ENCODE data around the gene ZNF276.

ZNF276 gene

DNA sequence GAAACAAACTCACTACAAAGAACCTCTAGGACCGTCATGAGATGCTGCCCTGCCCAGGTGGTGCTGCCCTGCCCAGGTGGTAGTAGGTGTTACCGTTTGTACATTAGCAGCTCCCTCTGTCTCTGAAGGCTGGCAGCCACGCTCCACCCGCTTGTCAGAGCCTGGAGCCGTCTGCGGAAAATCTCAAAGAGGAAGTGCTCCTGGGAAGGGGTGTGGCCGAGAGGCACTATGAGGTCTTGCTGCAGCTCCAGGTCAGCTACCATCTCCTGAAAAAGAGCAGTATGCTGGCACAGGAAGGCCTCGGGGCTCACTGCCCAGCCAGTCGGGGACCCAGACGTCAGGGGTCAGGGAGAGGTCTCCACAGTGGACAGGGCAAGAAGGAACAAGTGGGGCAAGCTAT is 28.3 kb downstream of the ZNF276 start:
- no peak for DNase-seq (ENCODE audit: low read depth)
- no peak for TF ChIP-seq CTCF (IDR thresholded peaks at IDR 0.05; ENCODE audit: insufficient read depth, low read depth, low read length, missing control alignments)
- H3K4me3 ChIP-seq (ENCODE audit: low read depth, low read length) = no peak overlapping the region

DNA sequence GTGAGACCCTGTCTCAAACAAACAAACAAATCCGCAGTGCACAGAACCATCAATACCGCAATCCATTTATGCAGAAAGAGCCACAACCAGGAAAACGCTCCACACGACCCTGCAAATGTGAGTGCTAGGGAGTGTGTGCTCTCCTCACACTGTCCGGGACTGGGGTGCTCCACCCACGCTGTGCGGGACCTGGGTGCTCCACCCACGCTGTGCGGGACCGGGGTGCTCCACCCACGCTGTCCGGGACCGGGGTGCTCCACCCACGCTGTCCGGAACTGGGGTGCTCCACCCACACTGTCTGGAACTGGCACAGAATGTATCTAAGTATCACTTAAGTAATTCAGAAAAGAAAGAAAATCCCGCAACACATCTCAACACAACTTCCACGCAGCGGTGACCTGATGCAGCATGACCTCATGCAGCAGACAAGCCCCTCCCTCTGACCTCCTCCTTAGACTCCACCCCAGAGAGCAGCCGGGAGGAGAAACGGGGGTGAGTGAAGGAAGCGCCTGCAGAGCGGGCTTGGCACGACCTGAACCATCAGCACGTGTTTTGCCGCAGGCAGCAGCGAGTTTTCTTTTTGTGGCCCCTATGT is 38.5 kb downstream of the ZNF276 start:
- no peak for TF ChIP-seq CTCF (IDR thresholded peaks at IDR 0.05; ENCODE audit: insufficient read depth, low read depth, low read length, missing control alignments)
- H3K4me3 ChIP-seq (ENCODE audit: low read depth, low read length) = no peak overlapping the region
- no peak for DNase-seq (ENCODE audit: low read depth)

DNA sequence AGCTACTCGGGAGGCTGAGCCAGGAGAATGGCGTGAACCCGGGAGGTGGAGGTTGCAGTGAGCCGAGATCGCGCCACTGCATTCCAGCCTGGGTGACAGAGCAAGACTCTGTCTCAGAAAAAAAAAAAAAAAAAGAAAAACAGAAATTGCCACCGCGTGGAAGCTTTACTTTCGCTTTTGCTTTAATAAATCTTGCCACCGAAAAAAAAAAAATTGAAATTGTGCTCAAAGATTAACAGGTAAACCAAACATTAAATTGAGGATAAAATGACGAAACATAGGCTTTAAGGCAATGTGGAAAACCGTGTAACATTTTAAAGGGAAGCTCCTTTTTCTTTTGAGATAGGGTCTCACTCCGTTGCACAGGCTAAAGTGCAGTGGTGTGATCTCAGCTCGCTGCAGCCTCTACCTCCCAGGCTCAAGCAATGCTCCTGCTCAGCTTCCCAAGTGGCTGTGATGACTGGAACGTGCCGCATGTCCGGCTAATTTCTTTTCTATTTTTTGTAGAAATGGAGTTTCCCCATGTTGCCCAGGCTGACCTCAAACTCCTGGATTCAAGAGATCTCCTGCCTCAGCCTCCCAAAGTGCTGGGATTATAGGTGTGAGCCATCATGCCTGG is 40.1 kb downstream of the ZNF276 start:
- no peak for DNase-seq (ENCODE audit: low read depth)
- no peak for TF ChIP-seq CTCF (IDR thresholded peaks at IDR 0.05; ENCODE audit: insufficient read depth, low read depth, low read length, missing control alignments)

GRCh38 chr16:89764711-89765201 is 43.4 kb downstream of the ZNF276 start:
- no peak for TF ChIP-seq CTCF (IDR thresholded peaks at IDR 0.05; ENCODE audit: insufficient read depth, low read depth, low read length, missing control alignments)
- peak; percentile 94 for DNase-seq (ENCODE audit: low read depth)
- H3K4me3 ChIP-seq (ENCODE audit: low read depth, low read length) = peak overlapping the region; percentile 59

More for the DNA sequence above, 40.1 kb downstream of the ZNF276 start:
- peak overlapping the region; percentile 4; the same call in 1 of the 2 replicates for H3K4me3 ChIP-seq (ENCODE audit: low read depth, low read length)

- TF ChIP-seq CTCF (IDR thresholded peaks at IDR 0.05; ENCODE audit: insufficient read depth, low read depth, low read length, missing control alignments) = no peak
- no peak overlapping the region for H3K4me3 ChIP-seq (ENCODE audit: low read depth, low read length)
- DNase-seq (ENCODE audit: low read depth) = no peak
These were observed 44.0 kb downstream of the ZNF276 start for GRCh38 chr16:89765292-89765830.

- no peak overlapping the region for H3K4me3 ChIP-seq (ENCODE audit: low read depth, low read length)
- DNase-seq (ENCODE audit: low read depth) = no peak
- no peak for TF ChIP-seq CTCF (IDR thresholded peaks at IDR 0.05; ENCODE audit: insufficient read depth, low read depth, low read length, missing control alignments)
These were observed 49.0 kb downstream of the ZNF276 start for GRCh38 chr16:89770367-89770766.
